ENCODE measurements around the gene FBN2. TPM values are rescaled to one million over a fixed set of nuclear protein-coding genes. Genes with fewer than 3 reads are reported as not detected.

Gene FBN2
- total RNA-seq, 1 donor from 2014 or later, result 244 TPM

- no peak overlapping the region for H3K27ac Mint-ChIP-seq
- H3K4me1 Mint-ChIP-seq, result peaks cover 5% of the 10 kb centered on the region
Observed at GRCh38 chr5:128345247-128345646, 192.8 kb downstream of the FBN2 start.

GRCh38 chr5:128343168-128343567 is 194.9 kb downstream of the FBN2 start:
- no peak overlapping the region for H3K27ac Mint-ChIP-seq
- no peak for TF ChIP-seq CTCF (IDR thresholded peaks at IDR 0.05; ENCODE audit: unreplicated experiment)
- H3K4me3 Mint-ChIP-seq, result no peak overlapping the region
- no peaks in the 10 kb centered on the region for H3K9me3 Mint-ChIP-seq
- H3K4me1 Mint-ChIP-seq, result no peaks in the 10 kb centered on the region
- DNase-seq (ENCODE audit: low spot score in 2 of 2, unreplicated experiment in 2 of 2), result no peak
- H3K27me3 Mint-ChIP-seq (ENCODE audit: low read depth), result no peaks in the 10 kb centered on the region
- peaks cover 49% of the 10 kb centered on the region for H3K36me3 Mint-ChIP-seq

More at GRCh38 chr5:128345247-128345646, 192.8 kb downstream of the FBN2 start:
- Mint-ChIP-seq H3K27me3 (ENCODE audit: low read depth) (no peaks in the 10 kb centered on the region), H3K36me3 (peaks cover 46% of the 10 kb centered on the region), H3K4me3 (no peak overlapping the region), H3K9me3 (no peaks in the 10 kb centered on the region)
- no peak for DNase-seq (ENCODE audit: low spot score in 2 of 2, unreplicated experiment in 2 of 2)
- no peak for TF ChIP-seq CTCF (IDR thresholded peaks at IDR 0.05; ENCODE audit: unreplicated experiment)

GRCh38 chr5:128341056-128341455 is 197.0 kb downstream of the FBN2 start:
- Mint-ChIP-seq H3K27me3 (ENCODE audit: low read depth) (no peaks in the 10 kb centered on the region), H3K27ac (no peak overlapping the region), H3K4me1 (no peaks in the 10 kb centered on the region), H3K4me3 (no peak overlapping the region), H3K9me3 (no peaks in the 10 kb centered on the region), H3K36me3 (peaks cover 46% of the 10 kb centered on the region)
- TF ChIP-seq CTCF (IDR thresholded peaks at IDR 0.05; ENCODE audit: unreplicated experiment), result no peak
- no peak for DNase-seq (ENCODE audit: low spot score in 2 of 2, unreplicated experiment in 2 of 2)

GRCh38 chr5:128340648-128341047 is 197.4 kb downstream of the FBN2 start:
- H3K36me3 Mint-ChIP-seq, result peaks cover 47% of the 10 kb centered on the region

GRCh38 chr5:128339585-128339984 is 198.5 kb downstream of the FBN2 start:
- Mint-ChIP-seq H3K4me1 (no peaks in the 10 kb centered on the region), H3K4me3 (no peak overlapping the region), H3K36me3 (peaks cover 45% of the 10 kb centered on the region), H3K27me3 (ENCODE audit: low read depth) (no peaks in the 10 kb centered on the region), H3K9me3 (no peaks in the 10 kb centered on the region), H3K27ac (no peak overlapping the region)
- no peak for DNase-seq (ENCODE audit: low spot score in 2 of 2, unreplicated experiment in 2 of 2)
- no peak for TF ChIP-seq CTCF (IDR thresholded peaks at IDR 0.05; ENCODE audit: unreplicated experiment)

More at GRCh38 chr5:128340648-128341047, 197.4 kb downstream of the FBN2 start:
- Mint-ChIP-seq H3K4me3 (no peak overlapping the region), H3K9me3 (no peaks in the 10 kb centered on the region), H3K27me3 (ENCODE audit: low read depth) (no peaks in the 10 kb centered on the region), H3K4me1 (no peaks in the 10 kb centered on the region), H3K27ac (no peak overlapping the region)
- no peak for DNase-seq (ENCODE audit: low spot score in 2 of 2, unreplicated experiment in 2 of 2)
- no peak for TF ChIP-seq CTCF (IDR thresholded peaks at IDR 0.05; ENCODE audit: unreplicated experiment)

GRCh38 chr5:128338649-128339048 is 199.4 kb downstream of the FBN2 start:
- Mint-ChIP-seq H3K4me3 (no peak overlapping the region), H3K9me3 (no peaks in the 10 kb centered on the region), H3K27me3 (ENCODE audit: low read depth) (no peaks in the 10 kb centered on the region), H3K27ac (no peak overlapping the region), H3K36me3 (peaks cover 47% of the 10 kb centered on the region), H3K4me1 (no peaks in the 10 kb centered on the region)
- no peak for TF ChIP-seq CTCF (IDR thresholded peaks at IDR 0.05; ENCODE audit: unreplicated experiment)
- no peak for DNase-seq (ENCODE audit: low spot score in 2 of 2, unreplicated experiment in 2 of 2)
